WTC11 (cell line): Measurements from ENCODE around the gene PRRC2A. TPM values are rescaled to one million over a fixed set of nuclear protein-coding genes. Genes with fewer than 3 reads are reported as not detected.
A peak's percentile ranks its signal among the peaks of the same experiment; 100 is the strongest.

Experiments used
- ATAC-seq: fragments of 200-7000 bp; cut with Tn5 transposase; 2 replicates; pipeline ENCODE4 v1.10.0; 2021; ENCODE audit warnings: mild to moderate bottlenecking, moderate library complexity
- CTCF ChIA-PET: fragments of 300-600 bp; sonication (Branson Sonifier 250); formaldehyde crosslinking; loops from one replicate; lab custom pipeline; 2021; ENCODE audit warnings: antibody characterized with exemption; lab: Charles Lee
- POLR2A ChIA-PET: fragments of 350-600 bp; sonication (Branson Sonifier 250); formaldehyde crosslinking; loops from one replicate; lab custom pipeline; 2021; ENCODE audit warnings: antibody characterized with exemption; lab: Charles Lee
- DNase-seq: peaks from one replicate; pipeline ENCODE4 v3.0.0; 2021; ENCODE audit warnings: low spot score
- H3K27ac Mint-ChIP-seq: 2 replicates; pipeline ENCODE4 v1.8.0; 2021; ENCODE audit warnings: mixed read lengths
- H3K27me3 Mint-ChIP-seq: 2 replicates; pipeline ENCODE4 v1.8.0; 2021; ENCODE audit warnings: low read depth, mild to moderate bottlenecking, moderate library complexity, mixed read lengths
- H3K36me3 Mint-ChIP-seq: 2 replicates; pipeline ENCODE4 v1.8.0; 2021; ENCODE audit warnings: mixed read lengths
- H3K4me1 Mint-ChIP-seq: 2 replicates; pipeline ENCODE4 v1.8.0; 2022; ENCODE audit warnings: mixed read lengths
- H3K4me3 Mint-ChIP-seq: 2 replicates; pipeline ENCODE4 v1.8.0; 2021; ENCODE audit warnings: mild to moderate bottlenecking, moderate library complexity, mixed read lengths
- H3K9me3 Mint-ChIP-seq: 2 replicates; pipeline ENCODE4 v1.8.0; 2021; ENCODE audit warnings: mixed read lengths
- ATF1 ChIP-seq: sonication (generic); formaldehyde crosslinking; IDR thresholded peaks from 2 replicates; pipeline ENCODE4 v1.8.1; 2023; ENCODE audit warnings: mild to moderate bottlenecking, moderate library complexity, missing genetic modification reagents
- E2F4 ChIP-seq: sonication (generic); formaldehyde crosslinking; IDR thresholded peaks from 2 replicates; pipeline ENCODE4 v1.8.1; 2022; ENCODE audit warnings: low read depth, mild to moderate bottlenecking, moderate library complexity, missing genetic modification reagents, borderline replicate concordance
- ELF4 ChIP-seq: sonication (generic); formaldehyde crosslinking; IDR thresholded peaks from 2 replicates; pipeline ENCODE4 v1.8.1; 2022; ENCODE audit warnings: low read depth, mild to moderate bottlenecking, moderate library complexity, missing genetic modification reagents
- FOXJ3 ChIP-seq: sonication (generic); formaldehyde crosslinking; IDR thresholded peaks from 2 replicates; pipeline ENCODE4 v1.9.0; 2021; ENCODE audit warnings: missing genetic modification reagents, mild to moderate bottlenecking, borderline replicate concordance
- FOXK1 ChIP-seq: sonication (generic); formaldehyde crosslinking; IDR thresholded peaks from 2 replicates; pipeline ENCODE4 v1.8.0; 2022; ENCODE audit warnings: mild to moderate bottlenecking, moderate library complexity, missing genetic modification reagents
- FOXP1 ChIP-seq: sonication (generic); formaldehyde crosslinking; IDR thresholded peaks from 2 replicates; pipeline ENCODE4 v1.8.0; 2022; ENCODE audit warnings: missing genetic modification reagents, mild to moderate bottlenecking, moderate library complexity, borderline replicate concordance
- IRF1 ChIP-seq: sonication (generic); formaldehyde crosslinking; IDR thresholded peaks from 2 replicates; pipeline ENCODE4 v1.8.0; 2023; ENCODE audit warnings: missing genetic modification reagents
- JAZF1 ChIP-seq: fragments of 250-450 bp; sonication (Bioruptor Pico); IDR thresholded peaks from 2 replicates; pipeline ENCODE4 v1.9.0; 2021; ENCODE audit warnings: moderate library complexity, mild to moderate bottlenecking, inconsistent platforms
- NFYB ChIP-seq: sonication (generic); formaldehyde crosslinking; conservative IDR thresholded peaks from 2 replicates; pipeline ENCODE4 v1.8.0; 2022; ENCODE audit warnings: low read depth, missing genetic modification reagents
- OVOL2 ChIP-seq: fragments of 250-450 bp; sonication (Bioruptor Pico); IDR thresholded peaks from 2 replicates; pipeline ENCODE4 v1.9.0; 2021; ENCODE audit warnings: mild to moderate bottlenecking, borderline replicate concordance
- PREB ChIP-seq: sonication (generic); formaldehyde crosslinking; IDR thresholded peaks from 2 replicates; pipeline ENCODE4 v1.8.1; 2022; ENCODE audit warnings: mild to moderate bottlenecking, missing genetic modification reagents, moderate library complexity, borderline replicate concordance
- SMAD3 ChIP-seq: sonication (generic); formaldehyde crosslinking; IDR thresholded peaks from 2 replicates; pipeline ENCODE4 v1.8.0; 2022; ENCODE audit warnings: missing genetic modification reagents, mild to moderate bottlenecking, borderline replicate concordance
- ZMAT4 ChIP-seq: fragments of 250-450 bp; sonication (Bioruptor Pico); IDR thresholded peaks from 2 replicates; pipeline ENCODE4 v1.9.0; 2021; ENCODE audit warnings: mild to moderate bottlenecking
- ZNF281 ChIP-seq: sonication (generic); formaldehyde crosslinking; IDR thresholded peaks from 2 replicates; pipeline ENCODE4 v1.8.0; 2023; ENCODE audit warnings: mild to moderate bottlenecking, missing genetic modification reagents
- ZNF671 ChIP-seq: fragments of 250-450 bp; sonication (Bioruptor Pico); IDR thresholded peaks from 2 replicates; pipeline ENCODE4 v1.8.0; 2021; ENCODE audit warnings: mild to moderate bottlenecking
- total RNA-seq: library from RNA; stranded (reverse); gene quantifications from 3 replicates; pipeline ENCODE4 v1.2.3, GENCODE V29; 2021
- TF ChIP-seq, protein P1 (sequence below): fragments of 250-450 bp; sonication (Bioruptor Pico); conservative IDR thresholded peaks from 2 replicates; pipeline ENCODE4 v1.9.0; 2021; ENCODE audit warnings: mild to moderate bottlenecking
- TF ChIP-seq, protein P2 (sequence below): sonication (generic); formaldehyde crosslinking; IDR thresholded peaks from 2 replicates; pipeline ENCODE4 v1.8.1; 2022; ENCODE audit warnings: low read depth, missing genetic modification reagents, borderline replicate concordance

The PRRC2A gene
- total RNA-seq, 1 experiment from 2014 or later: 372 TPM

GRCh38 chr6:31632279-31632946 lies 11.9 kb downstream of the PRRC2A start:
- ATAC-seq: no peak
- no peak for DNase-seq
- CTCF ChIA-PET: no interaction called here
- Mint-ChIP-seq H3K4me3 (no peak overlapping the region), H3K36me3 (peaks cover 92% of the 10 kb centered on the region), H3K9me3 (no peaks in the 10 kb centered on the region), H3K27me3 (no peaks in the 10 kb centered on the region; the same call in 1 of the 2 replicates), H3K27ac (peak overlapping the region; percentile 82)
- POLR2A ChIA-PET: interaction anchor here (0.6 kb wide), 1 partner anchor 19 kb away, joined by 4 read pairs; no protein-coding TSS in a partner anchor
- 0 out of 2 replicates have a peak, but pooled peaks have one; percentile 32 for TF ChIP-seq FOXK1 (CRISPR knock-in tag)
- no peak for TF ChIP-seq FOXJ3 (CRISPR knock-in tag)
- TF ChIP-seq FOXP1 (CRISPR knock-in tag): peak; percentile 38; the same call in 1 of the 2 replicates
- no peak for TF ChIP-seq ZNF281 (CRISPR knock-in tag)
- no peak for TF ChIP-seq JAZF1 (CRISPR knock-in tag)
- no peak for TF ChIP-seq ATF1 (CRISPR knock-in tag)
- TF ChIP-seq, all 79 proteins: peak for 2
- H3K4me1 Mint-ChIP-seq: no peaks in the 10 kb centered on the region

GRCh38 chr6:31633447-31633846 lies 12.9 kb downstream of the PRRC2A start:
- CTCF ChIA-PET: interaction anchor here (1.4 kb wide), 1 partner anchor 82 kb away, joined by 4 read pairs; no protein-coding TSS in a partner anchor
- ATAC-seq (no peak), DNase-seq (no peak)
- TF ChIP-seq PREB (CRISPR knock-in tag) (no peak), E2F4 (CRISPR knock-in tag) (no peak), SMAD3 (CRISPR knock-in tag) (no peak), OVOL2 (CRISPR knock-in tag) (no peak), NFYB (CRISPR knock-in tag) (no peak), ELF4 (no peak), ZMAT4 (CRISPR knock-in tag) (no peak), IRF1 (CRISPR knock-in tag) (no peak), ZNF671 (no peak)
- TF ChIP-seq, protein P1, sequence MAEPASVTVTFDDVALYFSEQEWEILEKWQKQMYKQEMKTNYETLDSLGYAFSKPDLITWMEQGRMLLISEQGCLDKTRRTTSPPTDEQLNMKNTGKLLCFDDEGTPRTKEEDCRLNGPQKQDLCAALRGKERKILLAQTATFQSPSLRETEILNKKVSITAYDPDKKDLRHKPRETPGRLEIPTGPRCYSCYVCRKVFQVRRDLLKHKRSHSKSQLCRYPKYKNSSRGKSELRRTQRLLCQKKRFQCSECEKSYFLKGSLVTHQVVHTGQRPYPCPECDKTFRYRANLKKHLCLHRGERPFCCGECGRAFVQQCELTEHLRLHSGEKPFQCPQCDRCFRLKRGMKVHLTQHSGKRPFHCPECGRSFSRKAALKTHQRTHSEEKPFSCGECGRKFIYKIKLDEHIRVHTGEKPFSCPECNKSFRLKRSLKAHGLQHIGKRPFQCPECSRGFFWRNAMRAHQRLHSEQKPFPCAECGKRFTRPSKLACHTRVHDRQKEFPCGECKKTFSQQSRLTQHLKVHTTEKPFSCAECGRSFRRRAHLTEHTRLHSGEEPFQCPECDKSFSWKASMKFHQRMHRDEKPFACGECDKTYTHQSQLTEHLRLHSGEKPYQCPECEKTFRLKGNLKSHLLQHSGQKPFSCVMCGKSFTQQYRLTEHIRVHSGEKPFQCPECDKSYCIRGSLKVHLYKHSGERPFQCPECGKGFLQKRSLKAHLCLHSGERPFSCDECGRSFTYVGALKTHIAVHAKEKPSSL: no peak
- TF ChIP-seq, protein P2, sequence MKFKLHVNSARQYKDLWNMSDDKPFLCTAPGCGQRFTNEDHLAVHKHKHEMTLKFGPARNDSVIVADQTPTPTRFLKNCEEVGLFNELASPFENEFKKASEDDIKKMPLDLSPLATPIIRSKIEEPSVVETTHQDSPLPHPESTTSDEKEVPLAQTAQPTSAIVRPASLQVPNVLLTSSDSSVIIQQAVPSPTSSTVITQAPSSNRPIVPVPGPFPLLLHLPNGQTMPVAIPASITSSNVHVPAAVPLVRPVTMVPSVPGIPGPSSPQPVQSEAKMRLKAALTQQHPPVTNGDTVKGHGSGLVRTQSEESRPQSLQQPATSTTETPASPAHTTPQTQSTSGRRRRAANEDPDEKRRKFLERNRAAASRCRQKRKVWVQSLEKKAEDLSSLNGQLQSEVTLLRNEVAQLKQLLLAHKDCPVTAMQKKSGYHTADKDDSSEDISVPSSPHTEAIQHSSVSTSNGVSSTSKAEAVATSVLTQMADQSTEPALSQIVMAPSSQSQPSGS: no peak
- Mint-ChIP-seq H3K9me3 (no peaks in the 10 kb centered on the region), H3K27ac (no peak overlapping the region), H3K27me3 (no peaks in the 10 kb centered on the region; the same call in 1 of the 2 replicates), H3K36me3 (peaks cover 86% of the 10 kb centered on the region), H3K4me1 (no peaks in the 10 kb centered on the region), H3K4me3 (no peak overlapping the region)
- POLR2A ChIA-PET: interaction anchor here (0.6 kb wide), 1 partner anchor 18 kb away, joined by 4 read pairs; no protein-coding TSS in a partner anchor
